Neural progenitor cell (in vitro differentiated cells): Measurements from ENCODE around the gene RTN4R. TPM values are rescaled to one million over a fixed set of nuclear protein-coding genes. Genes with fewer than 3 reads are reported as not detected.
A peak's percentile ranks its signal among the peaks of the same experiment; 100 is the strongest.

Experiments used
- DNase-seq: peaks from one replicate; pipeline ENCODE4 v3.0.0-alpha.2; 2016; ENCODE audit warnings: low spot score
- H2AFZ ChIP-seq: fragments of 200-600 bp; sonication (generic); replicated peaks from 2 replicates; pipeline ENCODE4 v1.6.1; 2016; ENCODE audit warnings: antibody characterized with exemption
- H3F3A ChIP-seq: fragments of 200-600 bp; sonication (generic); 2 replicates; pipeline ENCODE4 v1.6.1; 2016; ENCODE audit warnings: antibody characterized with exemption, low read depth
- H3K27ac ChIP-seq: fragments of 200-600 bp; sonication (generic); 2 replicates; pipeline ENCODE4 v1.5.1; 2016; ENCODE audit warnings: mild to moderate bottlenecking
- H3K27me3 ChIP-seq: fragments of 200-600 bp; sonication (generic); 2 replicates; pipeline ENCODE4 v1.6.1; 2016; ENCODE audit warnings: mild to moderate bottlenecking, moderate library complexity
- H3K36me3 ChIP-seq: fragments of 200-600 bp; sonication (generic); 2 replicates; pipeline ENCODE4 v1.5.1; 2016
- H3K4me1 ChIP-seq: fragments of 200-600 bp; sonication (generic); 2 replicates; pipeline ENCODE4 v1.6.1; 2016; ENCODE audit warnings: mixed run types
- H3K4me2 ChIP-seq: fragments of 200-600 bp; sonication (generic); 2 replicates; pipeline ENCODE4 v1.6.1; 2016
- H3K4me3 ChIP-seq: fragments of 200-600 bp; sonication (generic); 2 replicates; pipeline ENCODE4 v1.5.1; 2016
- H3K79me2 ChIP-seq: fragments of 200-600 bp; sonication (generic); 2 replicates; pipeline ENCODE4 v1.6.1; 2016; ENCODE audit warnings: low read depth
- H3K9ac ChIP-seq: fragments of 200-600 bp; sonication (generic); 2 replicates; pipeline ENCODE4 v1.6.1; 2016
- H3K9me3 ChIP-seq: fragments of 200-600 bp; sonication (generic); 2 replicates; pipeline ENCODE4 v1.5.1; 2016; ENCODE audit warnings: low read depth
- H4K20me1 ChIP-seq: fragments of 200-600 bp; sonication (generic); 2 replicates; pipeline ENCODE4 v1.6.1; 2016; ENCODE audit warnings: low read depth
- H3K27ac Mint-ChIP-seq: 3 replicates; pipeline ENCODE4 v1.8.0; 2021; ENCODE audit warnings: mixed read lengths
- H3K27me3 Mint-ChIP-seq: 2 replicates; pipeline ENCODE4 v1.8.0; 2022; ENCODE audit warnings: low read depth, mild to moderate bottlenecking, inconsistent platforms, moderate library complexity, mixed read lengths; ENCODE audit not compliant: insufficient read depth
- H3K36me3 Mint-ChIP-seq: 3 replicates; pipeline ENCODE4 v1.8.0; 2021; ENCODE audit warnings: mixed read lengths
- H3K4me1 Mint-ChIP-seq: 3 replicates; pipeline ENCODE4 v1.8.0; 2021; ENCODE audit warnings: mixed read lengths
- H3K4me3 Mint-ChIP-seq: 3 replicates; pipeline ENCODE4 v1.8.0; 2021; ENCODE audit warnings: mild to moderate bottlenecking, moderate library complexity, mixed read lengths
- H3K9me3 Mint-ChIP-seq: 3 replicates; pipeline ENCODE4 v1.8.0; 2020; ENCODE audit warnings: mixed read lengths
- CTCF ChIP-seq: fragments of 200-600 bp; sonication (generic); IDR thresholded peaks from 2 replicates; pipeline ENCODE4 v1.5.1; 2017; ENCODE audit warnings: antibody characterized with exemption, mild to moderate bottlenecking
- EZH2 ChIP-seq: fragments of 200-600 bp; sonication (generic); IDR thresholded peaks from 2 replicates; pipeline ENCODE4 v1.6.1; 2017; ENCODE audit warnings: antibody characterized with exemption, mild to moderate bottlenecking, moderate library complexity
- EZH2phosphoT487 ChIP-seq: fragments of 200-600 bp; sonication (generic); IDR thresholded peaks from 2 replicates; pipeline ENCODE4 v1.6.1; 2017; ENCODE audit warnings: antibody characterized with exemption
- total RNA-seq: library from RNA; depleted of rRNA; stranded (reverse); fragments of >200 nt; gene quantifications from 2 replicates; pipeline ENCODE4 v1.2.3, GENCODE V29; 2015; ENCODE audit warnings: low replicate concordance

Gene RTN4R
- total RNA-seq, 1 donor from 2014 or later: 6.3 TPM

GRCh38 chr22:20239676-20240446 lies 28.3 kb downstream of the RTN4R start:
- H2AFZ ChIP-seq: no peak overlapping the region
- H3K4me1 ChIP-seq: peaks cover 20% of the 10 kb centered on the region
- H3K27ac Mint-ChIP-seq: peak overlapping the region; percentile 82
- peaks cover 37% of the 10 kb centered on the region for H3K4me1 Mint-ChIP-seq
- no peaks in the 10 kb centered on the region for H3K79me2 ChIP-seq
- no peak for DNase-seq
- H3K9me3 Mint-ChIP-seq: no peaks in the 10 kb centered on the region
- H3K27me3 Mint-ChIP-seq: peaks cover 15% of the 10 kb centered on the region
- H3K36me3 ChIP-seq: no peaks in the 10 kb centered on the region
- no peak for TF ChIP-seq CTCF
- TF ChIP-seq EZH2: no peak
- no peak for TF ChIP-seq EZH2phosphoT487
- peaks cover 6% of the 10 kb centered on the region for H3F3A ChIP-seq
- H4K20me1 ChIP-seq: peaks cover 12% of the 10 kb centered on the region
- no peaks in the 10 kb centered on the region for H3K9me3 ChIP-seq
- peaks cover 3% of the 10 kb centered on the region for H3K36me3 Mint-ChIP-seq
- no peak overlapping the region for H3K4me3 ChIP-seq
- H3K4me2 ChIP-seq: no peak overlapping the region
- H3K27ac ChIP-seq: no peak overlapping the region
- no peak overlapping the region for H3K9ac ChIP-seq
- H3K27me3 ChIP-seq: no peaks in the 10 kb centered on the region
- peak overlapping the region; percentile 10 for H3K4me3 Mint-ChIP-seq

DNA sequence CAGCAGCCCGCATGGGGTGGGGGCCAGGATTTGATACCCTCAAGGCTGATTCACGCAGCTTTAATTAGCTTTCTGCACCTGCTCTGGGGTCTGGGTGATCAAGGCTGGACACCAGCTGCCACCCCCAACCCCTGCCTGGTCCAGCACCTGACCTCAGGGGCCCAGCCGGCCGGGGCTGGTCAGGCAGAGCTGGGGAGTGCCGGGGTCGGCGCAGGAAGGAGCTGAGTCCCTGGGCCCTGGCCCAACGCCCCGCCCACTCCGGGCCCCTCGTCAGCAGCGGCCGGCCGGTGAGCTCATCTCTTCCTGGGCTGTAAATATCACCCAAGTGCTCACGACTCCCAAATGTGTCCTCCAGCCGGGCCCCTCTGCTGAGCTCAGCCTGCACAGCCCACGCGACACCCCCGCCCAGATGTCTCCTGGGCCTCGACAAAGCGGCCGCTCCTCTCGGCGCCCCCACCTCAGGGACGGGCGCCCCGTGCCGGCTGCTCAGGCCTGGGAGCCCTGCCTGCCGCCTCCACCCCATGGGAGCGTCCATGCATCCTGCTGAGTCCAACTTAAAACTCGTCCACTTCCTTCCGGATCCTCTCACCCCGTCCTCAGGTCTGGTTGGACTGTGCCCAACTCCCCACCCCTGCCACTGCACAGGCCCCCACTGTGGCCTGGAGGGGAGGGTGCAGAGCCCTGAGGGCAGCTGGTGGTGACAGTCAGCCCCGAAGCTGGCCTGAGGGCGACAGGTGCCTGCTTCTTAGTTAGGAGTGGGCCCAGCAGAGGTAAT lies 29.0 kb downstream of the RTN4R start:
- H3K27ac ChIP-seq: no peak overlapping the region
- peaks cover 12% of the 10 kb centered on the region for H3K27me3 Mint-ChIP-seq
- no peaks in the 10 kb centered on the region for H3K9me3 ChIP-seq
- H3K4me3 Mint-ChIP-seq: no peak overlapping the region
- peaks cover 15% of the 10 kb centered on the region for H3K4me1 ChIP-seq
- no peaks in the 10 kb centered on the region for H3K36me3 ChIP-seq
- no peak overlapping the region for H2AFZ ChIP-seq
- TF ChIP-seq EZH2 (no peak), EZH2phosphoT487 (no peak), CTCF (no peak)
- peaks cover 4% of the 10 kb centered on the region for H3F3A ChIP-seq
- peak overlapping the region; percentile 82 for H3K27ac Mint-ChIP-seq
- H4K20me1 ChIP-seq: peaks cover 5% of the 10 kb centered on the region
- no peaks in the 10 kb centered on the region for H3K79me2 ChIP-seq
- H3K27me3 ChIP-seq: no peaks in the 10 kb centered on the region
- no peak overlapping the region for H3K4me2 ChIP-seq
- H3K4me1 Mint-ChIP-seq: peaks cover 34% of the 10 kb centered on the region
- no peak for DNase-seq
- H3K9ac ChIP-seq: no peak overlapping the region
- H3K36me3 Mint-ChIP-seq: peaks cover 3% of the 10 kb centered on the region
- no peaks in the 10 kb centered on the region for H3K9me3 Mint-ChIP-seq
- no peak overlapping the region for H3K4me3 ChIP-seq

DNA sequence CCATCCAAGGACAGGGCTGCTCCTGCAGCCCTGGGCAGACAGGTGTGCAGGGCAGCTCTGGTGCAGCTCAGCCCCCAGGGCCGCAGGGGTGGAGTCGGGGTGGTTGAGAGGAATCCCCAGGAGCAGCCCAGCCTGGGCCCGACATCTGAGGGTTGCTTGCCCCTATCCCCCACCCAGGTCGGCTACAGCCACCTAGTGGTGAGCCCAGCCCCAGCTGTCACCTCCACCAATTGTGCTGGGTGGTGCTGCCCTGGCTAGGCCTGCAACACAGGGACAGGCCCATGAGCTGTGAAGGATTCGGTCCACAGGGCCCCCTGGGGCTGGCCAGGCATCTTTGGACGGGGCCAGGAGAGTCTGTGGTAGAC lies 29.6 kb downstream of the RTN4R start:
- no peaks in the 10 kb centered on the region for H3K36me3 ChIP-seq
- H3K27me3 Mint-ChIP-seq: peaks cover 10% of the 10 kb centered on the region
- no peaks in the 10 kb centered on the region for H3K9me3 Mint-ChIP-seq
- no peak overlapping the region for H2AFZ ChIP-seq
- no peak overlapping the region for H3K4me3 ChIP-seq
- H3K79me2 ChIP-seq: no peaks in the 10 kb centered on the region
- no peak overlapping the region for H3K9ac ChIP-seq
- H3K4me1 Mint-ChIP-seq: peaks cover 28% of the 10 kb centered on the region
- no peak overlapping the region for H3K4me2 ChIP-seq
- H4K20me1 ChIP-seq: no peaks in the 10 kb centered on the region
- peaks cover 3% of the 10 kb centered on the region for H3K36me3 Mint-ChIP-seq
- H3K9me3 ChIP-seq: no peaks in the 10 kb centered on the region
- no peak overlapping the region for H3K27ac Mint-ChIP-seq
- no peak for TF ChIP-seq EZH2
- peak; percentile 75 for TF ChIP-seq CTCF
- peak; percentile 85 for DNase-seq
- no peak overlapping the region for H3K27ac ChIP-seq
- peaks cover 9% of the 10 kb centered on the region for H3K4me1 ChIP-seq
- no peaks in the 10 kb centered on the region for H3F3A ChIP-seq
- no peaks in the 10 kb centered on the region for H3K27me3 ChIP-seq
- no peak overlapping the region for H3K4me3 Mint-ChIP-seq
